Stimulated activated CD4-positive, alpha-beta T cell treated with anti-CD3 and anti-CD28 coated beads, Interleukin-4, amount 100 ng/mL, for 4 hours (primary cell): ENCODE data around the gene DEFB119.
"Not testable (repeated sequence)": the region's sequence is repeated elsewhere in the genome, so short reads cannot be mapped to it uniquely, and the experiment has no call there.

Source experiments
- DNase-seq, 2 experiments: peaks; one replicate each; pipeline ENCODE4 v3.0.0-alpha.2; 2020

DEFB119 gene, protein sequence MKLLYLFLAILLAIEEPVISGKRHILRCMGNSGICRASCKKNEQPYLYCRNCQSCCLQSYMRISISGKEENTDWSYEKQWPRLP

GRCh38 chr20:31390490-31390889, at the start of gene DEFB119:
Gene DEFB119, minus strand, starts transcription at chr20:31390590. Its CDS starts 107 bp downstream, at chr20:31390483.
- no peak for DNase-seq

GRCh38 chr20:31430568-31431115, 40.3 kb upstream of the DEFB119 start:
- no peak for DNase-seq

DNA sequence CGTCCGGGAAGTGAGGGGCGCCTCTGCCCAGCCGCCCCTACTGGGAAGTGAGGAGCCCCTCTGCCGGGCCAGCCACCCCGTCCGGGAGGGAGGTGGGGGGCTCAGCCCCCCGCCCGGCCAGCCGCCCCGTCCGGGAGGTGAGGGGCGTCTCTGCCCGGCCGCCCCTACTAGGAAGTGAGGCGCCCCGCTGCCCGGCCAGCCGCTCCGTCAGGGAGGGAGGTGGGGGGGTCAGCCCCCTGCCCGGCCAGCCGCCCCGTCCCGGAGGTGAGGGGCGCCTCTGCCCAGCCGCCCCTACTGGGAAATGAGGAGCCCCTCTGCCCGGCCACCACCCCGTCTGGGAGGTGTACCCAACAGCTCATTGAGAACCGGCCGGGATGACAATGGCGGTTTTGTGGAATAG, 37.2 kb upstream of the DEFB119 start:
- not testable (repeated sequence) for DNase-seq

DNA sequence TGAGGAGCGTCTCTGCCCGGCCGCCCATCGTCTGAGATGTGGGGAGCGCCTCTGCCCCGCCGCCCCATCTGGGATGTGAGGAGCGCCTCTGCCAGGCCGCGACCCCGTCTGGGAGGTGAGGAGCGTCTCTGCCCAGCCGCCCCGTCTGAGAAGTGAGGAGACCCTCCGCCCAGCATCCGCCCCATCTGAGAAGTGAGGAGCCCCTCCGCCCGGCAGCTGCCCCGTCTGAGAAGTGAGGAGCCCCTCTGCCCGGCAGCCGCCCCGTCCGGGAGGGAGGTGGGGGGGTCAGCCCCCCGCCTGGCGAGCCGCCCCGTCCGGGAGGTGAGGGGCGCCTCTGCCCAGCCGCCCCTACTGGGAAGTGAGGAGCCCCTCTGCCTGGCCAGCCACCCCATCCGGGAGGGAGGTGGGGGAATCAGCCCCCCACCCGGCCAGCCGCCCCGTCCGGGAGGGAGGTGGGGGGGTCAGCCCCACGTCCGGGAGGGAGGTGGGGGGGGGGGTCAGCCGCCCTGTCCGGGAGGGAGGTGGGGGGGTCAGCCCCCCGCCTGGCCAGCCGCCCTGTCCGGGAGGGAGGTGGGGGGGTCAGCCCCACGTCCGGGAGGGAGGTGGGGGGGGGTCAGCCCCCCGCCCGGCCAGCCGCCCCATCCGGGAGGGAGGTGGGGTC, 36.6 kb upstream of the DEFB119 start:
- DNase-seq = not testable (repeated sequence)

DNA sequence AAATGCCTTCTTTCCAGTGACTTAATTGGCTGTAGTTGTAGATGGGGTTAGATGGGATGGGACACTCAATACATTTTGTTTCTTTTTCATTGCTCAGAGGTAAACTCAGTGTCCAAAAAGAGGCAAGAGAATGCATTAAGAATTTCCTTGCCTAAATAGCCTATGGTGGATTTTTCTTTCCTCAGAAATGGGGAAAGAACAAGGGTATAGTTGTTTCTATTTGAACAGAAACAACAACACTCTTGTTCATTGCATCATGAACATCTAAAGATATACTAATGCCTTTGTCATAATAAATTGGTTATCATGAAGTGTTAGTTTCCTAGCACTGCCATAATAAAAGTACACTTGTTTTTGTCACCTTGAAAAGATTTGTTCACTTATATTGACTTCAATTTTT, 35.4 kb upstream of the DEFB119 start:
- DNase-seq = no peak

DNA sequence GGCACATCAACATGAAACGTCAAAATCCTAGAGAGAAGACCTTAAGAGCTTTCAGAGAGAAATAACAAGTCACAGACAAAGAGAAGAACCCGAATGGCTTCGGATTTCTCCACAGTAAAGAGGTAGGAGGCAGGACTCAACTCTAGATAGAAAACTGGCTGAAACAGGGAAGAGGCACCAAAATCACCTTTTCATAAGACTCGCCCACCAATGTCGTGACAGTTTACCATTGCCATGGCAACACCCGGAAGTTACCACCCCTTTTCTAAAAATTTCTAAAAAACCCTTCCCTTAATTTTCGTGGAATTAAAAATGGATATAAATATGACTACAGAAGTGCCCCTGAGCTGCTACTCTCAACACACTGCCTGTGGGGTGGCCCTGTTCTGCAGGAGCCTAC, 27.9 kb upstream of the DEFB119 start:
- no peak for DNase-seq

GRCh38 chr20:31415653-31416052, 25.3 kb upstream of the DEFB119 start:
- no peak for DNase-seq

- no peak for DNase-seq
Measured at GRCh38 chr20:31414381-31414780, 24.0 kb upstream of the DEFB119 start.

GRCh38 chr20:31410011-31410410, 19.6 kb upstream of the DEFB119 start:
- DNase-seq = no peak

DNA sequence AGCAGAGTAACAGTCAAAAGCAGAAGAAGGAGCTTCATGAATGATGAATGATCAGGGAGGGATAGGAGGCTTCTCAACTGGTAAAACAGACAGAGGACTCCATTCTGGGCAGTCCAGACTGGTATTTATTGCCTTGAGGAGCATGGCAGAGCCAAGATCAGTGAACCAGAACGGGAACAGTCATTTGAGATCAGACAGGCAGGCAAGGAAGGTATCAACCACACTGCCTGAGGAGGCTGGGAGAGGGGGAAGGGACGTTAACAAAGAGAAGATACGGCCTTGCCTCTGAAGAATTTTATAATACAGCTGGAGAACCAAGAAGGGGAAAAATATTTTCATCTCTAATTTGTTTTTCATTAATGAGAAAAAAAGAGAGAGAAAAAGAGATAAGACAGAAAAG, 15.7 kb upstream of the DEFB119 start, which contains the start of gene DEFB121:
DEFB121 (minus strand) TSS at position 101 of the 400 bp plus-strand sequence; CDS start at position 38, 63 bp downstream.
- DNase-seq = no peak

- no peak for DNase-seq
Measured at GRCh38 chr20:31403886-31404285, 13.5 kb upstream of the DEFB119 start.

DNA sequence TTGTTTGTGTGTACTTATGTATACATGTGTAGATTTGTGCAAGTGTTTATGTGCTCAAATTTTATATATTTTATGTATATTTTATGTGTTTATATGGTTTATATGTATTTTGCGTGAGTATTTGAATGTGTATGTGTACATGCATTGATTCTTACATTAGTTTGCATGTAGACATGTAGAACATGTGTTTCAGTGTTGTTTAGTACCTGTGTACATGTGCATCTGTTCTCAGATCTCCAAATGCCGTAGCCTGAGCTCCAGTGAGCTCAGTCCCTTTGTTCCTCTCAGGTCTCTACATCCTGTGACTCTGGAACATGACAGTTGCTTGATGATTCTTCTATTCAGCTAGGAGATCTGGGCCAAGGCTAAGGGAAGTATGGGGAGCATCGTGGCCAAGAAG, 4.5 kb upstream of the DEFB119 start:
- DNase-seq = no peak

DNA sequence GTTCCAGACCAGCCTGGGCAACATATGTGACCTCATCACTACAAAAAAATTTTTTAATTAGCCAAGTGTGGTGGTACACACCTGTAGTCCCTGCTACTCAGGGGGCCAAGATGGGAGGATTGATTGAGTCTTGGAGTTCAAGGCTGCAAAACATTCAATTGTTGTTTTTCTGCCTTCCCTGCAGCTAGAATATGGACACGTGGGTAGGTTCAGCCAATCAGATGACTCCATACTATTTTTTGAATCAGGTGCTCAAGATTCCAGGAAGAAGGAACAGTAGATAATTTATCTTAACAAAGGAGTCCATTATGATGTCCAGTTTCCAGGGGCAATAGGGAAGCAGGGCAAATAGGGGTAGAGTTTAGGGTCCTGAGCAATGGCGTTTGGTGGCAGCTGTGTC, 2.4 kb upstream of the DEFB119 start:
- DNase-seq = no peak

- no peak for DNase-seq
Measured at GRCh38 chr20:31374346-31374745, 16.0 kb downstream of the DEFB119 start.

- no peak for DNase-seq
Measured at GRCh38 chr20:31368301-31368700, 22.1 kb downstream of the DEFB119 start, which contains the start of gene DEFB118. Gene DEFB118, plus strand, starts transcription at chr20:31368601. Its CDS starts 50 bp downstream, at chr20:31368651.

DNA sequence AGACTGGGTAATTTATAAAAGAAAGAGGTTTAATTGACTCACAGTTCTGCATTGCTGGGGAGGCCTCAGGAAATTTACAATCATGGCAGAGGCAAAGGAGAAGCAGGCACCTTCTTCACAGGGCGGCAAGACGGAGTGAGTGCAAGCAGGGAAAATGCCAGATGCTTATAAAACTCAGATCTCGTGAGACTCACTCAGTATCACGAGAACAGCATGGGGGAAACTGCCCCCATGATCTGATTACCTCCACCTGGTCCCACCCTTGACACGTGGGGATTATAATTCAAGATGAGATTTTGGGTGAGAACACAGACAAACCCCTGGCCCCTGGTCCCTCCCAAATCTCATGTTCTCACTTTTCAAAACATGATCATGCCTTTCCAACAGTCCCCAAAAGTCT, 26.1 kb downstream of the DEFB119 start:
- not testable (repeated sequence) for DNase-seq

- no peak for DNase-seq
Measured at GRCh38 chr20:31363295-31363694, 27.1 kb downstream of the DEFB119 start.

- DNase-seq = no peak
Measured at GRCh38 chr20:31355981-31356380, 34.4 kb downstream of the DEFB119 start.

DNA sequence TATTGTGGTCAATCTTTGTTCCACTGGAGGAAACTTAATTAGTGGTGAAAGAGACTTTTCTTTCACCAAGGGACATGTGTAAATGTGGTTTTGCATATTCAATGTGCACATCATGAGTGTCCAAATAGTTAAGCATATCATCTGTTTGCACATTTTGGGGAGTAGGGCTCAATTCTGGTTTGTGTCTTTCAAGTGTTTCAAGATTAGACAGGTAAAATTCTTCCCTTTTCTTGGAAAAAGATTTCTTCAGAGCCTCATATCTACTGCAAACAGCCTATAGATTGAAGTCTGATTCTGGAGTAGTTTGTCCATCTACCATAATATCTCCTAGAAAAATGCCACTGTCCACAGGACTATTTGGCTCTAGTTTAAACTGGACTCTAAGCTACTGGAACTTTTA, 48.9 kb downstream of the DEFB119 start:
- no peak for DNase-seq

GRCh38 chr20:31330893-31331292, 59.5 kb downstream of the DEFB119 start:
- DNase-seq = no peak
